C4-2B (cell line): ENCODE measurements around the gene ABCG5.

ENCODE experiments used
- H3K27ac ChIP-seq: fragments of 450-650 bp; 2 replicates; pipeline ENCODE4 v1.5.1; 2017
- CTCF ChIP-seq: fragments of 450-650 bp; conservative IDR thresholded peaks from 2 replicates; pipeline ENCODE4 v1.5.1; 2017; ENCODE audit warnings: mild to moderate bottlenecking
- ZFX ChIP-seq: fragments of 450-650 bp; IDR thresholded peaks from 2 replicates; pipeline ENCODE4 v1.6.1; 2017

ABCG5 gene

DNA sequence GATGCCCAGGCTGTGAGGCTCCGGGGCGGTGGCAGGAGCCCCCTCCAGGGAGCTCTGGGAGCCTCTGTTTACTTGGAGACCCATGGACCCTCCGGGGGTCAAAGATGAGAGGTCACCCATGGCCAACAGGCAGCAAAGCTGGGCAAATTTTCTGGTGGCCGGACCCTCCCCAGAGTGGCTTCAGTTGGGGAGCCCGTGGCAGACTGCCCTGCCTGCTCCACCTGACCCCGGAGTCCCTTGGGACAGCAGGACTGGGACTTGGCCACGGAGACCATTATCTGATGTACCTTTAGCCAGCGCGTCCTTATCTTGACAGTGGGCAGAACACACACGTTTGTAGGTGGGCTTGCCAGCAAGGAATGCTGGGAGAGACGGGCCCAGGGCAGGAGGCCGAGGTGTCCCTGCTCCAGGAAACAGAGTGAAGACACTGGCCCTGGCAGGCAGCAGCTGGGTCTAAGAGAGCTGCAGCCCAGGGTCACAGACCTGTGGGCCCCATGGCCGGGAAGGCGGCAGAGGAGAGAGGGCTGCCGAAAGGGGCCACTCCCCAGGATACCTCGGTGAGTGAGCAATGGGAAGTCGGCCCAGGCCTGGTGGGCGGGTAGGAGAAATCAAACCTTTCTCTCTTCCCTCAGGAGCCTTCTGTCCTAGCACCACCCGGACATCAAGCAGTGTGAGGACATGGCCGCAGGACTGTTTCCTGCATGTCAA, at the start of gene ABCG5, which contains the start of gene ABCG8:
ABCG5 (minus strand) TSS at position 280 of the 708 bp plus-strand sequence; CDS start at position 120, 160 bp downstream.
ABCG8 (plus strand) TSS at position 412 of the 708 bp plus-strand sequence; CDS start at position 495, 83 bp downstream.
- TF ChIP-seq CTCF (no peak), ZFX (no peak)
- H3K27ac ChIP-seq: no peak within 1 kb of the TSS

DNA sequence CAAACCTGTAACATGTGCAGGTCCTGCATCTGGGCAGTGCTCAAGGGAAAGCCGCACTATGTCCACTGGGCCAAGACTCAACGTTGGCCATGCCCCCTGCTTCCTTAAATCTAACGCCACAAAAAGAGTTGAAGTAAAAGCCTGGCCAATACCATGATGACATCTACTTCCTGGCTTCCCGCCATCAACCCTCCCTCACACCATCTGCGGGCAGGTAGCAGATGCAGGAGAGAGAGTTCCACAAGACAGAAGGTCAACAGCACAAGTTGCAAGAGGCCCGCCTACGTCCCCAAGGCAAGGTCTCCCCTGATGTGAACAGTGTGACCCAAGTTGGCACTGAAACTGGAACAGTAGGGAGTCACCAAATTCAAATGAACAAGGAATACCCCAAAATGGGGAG, 48.5 kb upstream of the ABCG5 start:
- TF ChIP-seq ZFX (no peak), CTCF (no peak)
- H3K27ac ChIP-seq: no peak overlapping the region

DNA sequence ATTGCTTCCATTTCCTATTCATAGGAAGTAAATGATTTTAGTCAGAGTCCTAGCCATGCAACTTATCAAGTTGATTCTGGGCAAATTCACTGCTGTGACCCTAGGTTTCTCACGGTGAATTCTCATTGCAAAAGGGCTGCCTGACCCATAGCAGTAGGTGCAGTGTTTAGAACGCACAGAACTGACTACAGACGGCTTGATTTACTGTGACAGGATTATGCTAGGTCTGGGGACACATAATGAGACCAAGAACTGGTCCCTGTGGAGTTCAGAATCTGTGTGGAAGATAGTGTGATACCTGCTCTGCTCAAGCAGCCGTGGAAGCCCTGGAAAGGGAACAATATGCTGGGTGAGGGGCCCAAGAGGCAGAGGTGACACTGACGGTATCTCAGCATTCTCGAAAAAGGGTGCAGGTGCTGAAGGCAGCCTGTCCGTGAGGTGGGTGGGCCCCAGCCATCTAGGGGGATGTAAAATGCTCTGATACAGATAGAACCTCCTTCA, 46.5 kb upstream of the ABCG5 start:
- TF ChIP-seq CTCF: no peak
- TF ChIP-seq ZFX: no peak
- no peak overlapping the region for H3K27ac ChIP-seq

DNA sequence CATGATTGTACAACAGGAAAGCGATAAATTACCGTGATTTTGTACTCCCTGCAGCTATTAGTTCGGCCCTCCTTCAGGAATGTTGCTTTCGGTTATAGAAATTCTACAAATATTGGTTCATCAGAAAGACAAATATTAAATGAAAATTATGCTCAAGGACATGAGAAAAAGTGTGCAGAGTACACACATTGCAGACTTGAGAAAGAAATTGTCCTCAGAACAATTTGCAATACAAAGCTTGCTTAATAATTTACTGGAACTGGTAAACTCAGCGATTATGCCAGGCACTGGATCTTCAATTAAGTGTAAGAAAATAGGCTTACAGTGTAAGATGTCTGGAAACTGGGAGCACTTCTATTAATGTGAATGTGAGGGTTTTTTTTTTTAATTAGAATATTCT, 46.0 kb upstream of the ABCG5 start:
- TF ChIP-seq ZFX (no peak), CTCF (no peak)

GRCh38 chr2:43882312-43882711, 43.7 kb upstream of the ABCG5 start:
- H3K27ac ChIP-seq: no peak overlapping the region
- no peak for TF ChIP-seq CTCF
- TF ChIP-seq ZFX: no peak

More for the DNA sequence above, 46.0 kb upstream of the ABCG5 start:
- no peak overlapping the region for H3K27ac ChIP-seq

DNA sequence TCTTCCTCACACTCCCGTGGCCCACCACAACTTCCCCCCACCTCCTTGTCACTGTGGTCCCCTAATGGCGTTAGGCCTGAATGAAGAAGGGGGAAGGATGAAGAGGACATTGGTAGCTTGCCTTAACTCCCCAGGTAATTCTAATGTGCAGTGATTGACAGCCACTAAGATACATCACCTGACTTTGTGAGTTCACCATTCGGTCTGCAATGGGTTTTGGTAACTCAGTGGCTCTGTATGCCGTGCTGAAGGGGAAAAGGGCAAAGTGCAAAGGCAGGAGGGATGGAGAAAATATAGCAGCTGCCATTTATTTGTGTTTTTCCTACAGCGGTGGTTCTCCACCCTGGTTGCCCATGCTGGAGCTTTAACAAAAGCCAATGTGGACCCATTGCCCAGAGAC, 42.3 kb upstream of the ABCG5 start:
- TF ChIP-seq CTCF (no peak), ZFX (no peak)
- no peak overlapping the region for H3K27ac ChIP-seq

GRCh38 chr2:43880471-43880870, 41.8 kb upstream of the ABCG5 start:
- TF ChIP-seq CTCF (no peak), ZFX (no peak)

More at GRCh38 chr2:43880471-43880870, 41.8 kb upstream of the ABCG5 start:
- no peak overlapping the region for H3K27ac ChIP-seq
